Stimulated activated CD4-positive, alpha-beta T cell treated with anti-CD3 and anti-CD28 coated beads, Interleukin-1b, Interleukin-23, amount 100 ng/mL, for 48 hours (primary cell): ENCODE results near the gene RHOBTB3.
A peak's percentile ranks its signal among the peaks of the same experiment; 100 is the strongest.
"Not testable (repeated sequence)": the region's sequence is repeated elsewhere in the genome, so short reads cannot be mapped to it uniquely, and the experiment has no call there.

Source experiments
- DNase-seq: peaks from one replicate; pipeline ENCODE4 v3.0.0-alpha.2; 2020

Gene RHOBTB3

DNA sequence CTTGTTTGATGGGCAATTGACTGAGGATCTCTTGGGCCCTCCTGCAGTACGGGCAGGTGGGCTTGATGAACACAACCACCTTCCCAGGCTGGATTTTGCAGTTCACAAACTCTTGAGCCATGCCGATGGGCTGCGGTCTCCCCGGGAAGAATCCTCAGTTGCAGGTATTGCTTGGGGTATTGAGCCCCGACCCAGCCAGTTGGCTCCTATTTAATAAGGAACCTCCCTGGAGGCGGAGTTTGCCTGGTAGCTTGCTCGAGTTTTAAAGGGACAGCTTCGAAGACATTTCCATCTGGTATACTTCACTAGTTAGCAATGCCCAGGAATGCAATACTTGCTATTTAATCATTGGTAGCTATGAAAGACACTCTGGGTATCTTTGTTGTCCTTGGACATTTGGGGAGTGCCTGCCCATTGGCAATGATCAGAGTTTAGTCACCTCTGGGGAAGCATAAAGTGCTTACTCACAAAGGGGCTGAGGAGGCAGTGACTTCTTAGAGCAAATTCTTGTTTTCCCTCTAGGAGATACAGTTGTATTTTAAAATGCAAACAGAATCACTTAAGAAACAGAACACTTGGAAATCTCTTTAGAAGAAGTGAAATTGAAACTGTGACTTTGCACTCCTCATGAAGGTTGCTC is 91.5 kb downstream of the RHOBTB3 start, which contains the start of gene GLRX:
Gene GLRX (minus strand): TSS at position 185 of the 640 bp plus-strand sequence. CDS start 64 bp downstream, at position 121.
- no peak for DNase-seq

- no peak for DNase-seq
Measured at GRCh38 chr5:95823218-95823737, 92.1 kb downstream of the RHOBTB3 start.

GRCh38 chr5:95823738-95824609 is 92.8 kb downstream of the RHOBTB3 start:
- peak; percentile 58 for DNase-seq

- no peak for DNase-seq
Measured at GRCh38 chr5:95824747-95825146, 93.6 kb downstream of the RHOBTB3 start.

DNA sequence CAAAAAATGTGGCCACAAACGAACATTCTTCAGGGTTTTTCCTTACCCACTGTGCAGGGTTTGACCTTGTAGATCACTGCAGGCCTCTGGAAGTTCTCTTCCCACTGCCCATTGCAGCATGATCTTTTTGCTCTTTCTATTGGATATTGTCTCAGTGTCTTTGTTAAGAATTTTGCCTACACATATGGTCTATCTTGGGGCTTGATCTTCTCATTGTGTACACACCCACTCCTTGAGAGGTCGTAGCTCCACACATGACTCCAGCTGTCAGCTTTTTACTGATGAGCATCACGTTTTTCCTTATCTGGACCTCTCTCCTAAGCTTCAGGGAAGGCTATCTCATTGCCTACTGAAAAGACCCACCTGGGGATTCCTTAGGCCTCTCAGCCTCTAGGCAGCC is 94.4 kb downstream of the RHOBTB3 start:
- DNase-seq, result no peak

DNA sequence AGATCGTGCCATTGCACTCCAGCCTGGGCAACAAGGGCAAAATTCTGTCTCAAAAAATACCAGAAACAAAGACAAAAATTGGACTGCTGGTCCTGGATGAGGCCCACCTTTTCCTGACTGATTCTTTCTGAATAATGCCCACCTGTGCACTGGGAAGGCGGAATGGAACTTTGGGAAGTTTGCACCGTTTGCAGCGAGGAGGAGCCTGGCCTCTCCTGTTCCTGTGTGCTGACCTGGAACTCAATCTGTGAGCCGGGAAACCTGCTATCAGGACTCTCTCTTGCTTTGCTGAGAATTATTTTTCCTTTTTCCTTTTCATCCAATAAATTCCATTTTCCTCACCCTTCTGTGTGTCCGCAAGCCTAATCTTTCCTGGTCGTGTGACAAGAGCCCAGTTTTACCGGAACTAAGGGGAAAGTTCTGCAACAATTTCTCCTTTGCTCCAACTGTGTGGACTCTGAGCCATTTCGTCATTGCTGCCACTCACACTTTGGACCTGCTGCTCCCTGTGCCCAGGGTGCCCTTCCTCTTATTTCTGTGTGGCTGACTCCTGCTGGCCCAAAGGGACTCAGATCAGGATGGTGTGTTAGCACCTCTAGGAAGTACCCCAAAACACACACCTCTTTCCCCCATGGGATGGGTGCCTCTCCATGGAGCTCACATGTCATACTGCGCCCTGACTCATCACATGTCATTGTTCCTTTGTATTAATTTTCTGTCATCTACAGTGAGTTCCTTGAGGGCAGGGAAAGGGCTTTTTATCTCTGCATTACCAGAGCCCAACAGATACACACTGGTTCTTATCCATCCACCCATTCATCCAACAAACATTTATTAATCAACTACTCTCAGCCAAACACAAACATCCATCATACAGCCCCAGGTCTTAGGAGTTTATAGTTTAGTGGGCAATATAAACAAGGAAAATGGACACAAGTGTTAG is 96.1 kb downstream of the RHOBTB3 start:
- no peak for DNase-seq

DNA sequence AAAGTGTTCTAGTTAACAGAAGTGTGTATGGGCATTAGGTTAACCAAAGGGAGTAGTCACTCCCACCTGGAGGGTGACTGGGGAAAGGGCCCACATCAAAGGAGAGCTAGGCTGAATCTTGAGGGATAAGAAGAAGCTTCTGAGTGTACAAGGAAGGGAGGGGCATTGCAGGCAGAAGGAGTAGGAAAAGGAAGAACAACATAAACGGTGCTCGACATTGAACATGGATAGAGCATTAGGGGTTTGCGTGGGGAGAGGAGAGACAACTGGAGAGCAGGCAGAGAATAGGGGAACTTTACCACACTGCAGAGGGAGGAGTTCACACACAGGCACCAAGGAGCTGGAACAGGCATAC is 96.7 kb downstream of the RHOBTB3 start:
- no peak for DNase-seq

GRCh38 chr5:95830226-95830625 is 99.1 kb downstream of the RHOBTB3 start:
- DNase-seq, result no peak

DNA sequence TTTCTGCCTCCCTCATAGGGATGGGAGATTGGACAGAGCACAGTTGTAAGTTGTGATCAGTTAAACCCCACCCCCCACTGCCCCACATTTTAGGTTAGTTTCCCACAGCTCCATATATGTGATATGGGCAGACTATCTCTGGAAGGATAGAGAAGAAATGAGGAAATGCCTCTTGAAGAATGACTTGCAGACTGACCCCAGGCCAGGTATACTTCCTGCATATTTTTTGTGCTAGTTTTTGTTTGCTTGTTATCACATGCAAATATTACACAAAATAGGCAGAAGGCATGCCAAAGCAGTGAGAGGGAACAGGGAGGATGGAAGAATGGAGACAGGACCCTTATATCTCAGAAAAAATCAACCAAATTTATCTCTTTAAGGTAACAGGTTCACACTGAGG is 101.5 kb downstream of the RHOBTB3 start:
- no peak for DNase-seq

DNA sequence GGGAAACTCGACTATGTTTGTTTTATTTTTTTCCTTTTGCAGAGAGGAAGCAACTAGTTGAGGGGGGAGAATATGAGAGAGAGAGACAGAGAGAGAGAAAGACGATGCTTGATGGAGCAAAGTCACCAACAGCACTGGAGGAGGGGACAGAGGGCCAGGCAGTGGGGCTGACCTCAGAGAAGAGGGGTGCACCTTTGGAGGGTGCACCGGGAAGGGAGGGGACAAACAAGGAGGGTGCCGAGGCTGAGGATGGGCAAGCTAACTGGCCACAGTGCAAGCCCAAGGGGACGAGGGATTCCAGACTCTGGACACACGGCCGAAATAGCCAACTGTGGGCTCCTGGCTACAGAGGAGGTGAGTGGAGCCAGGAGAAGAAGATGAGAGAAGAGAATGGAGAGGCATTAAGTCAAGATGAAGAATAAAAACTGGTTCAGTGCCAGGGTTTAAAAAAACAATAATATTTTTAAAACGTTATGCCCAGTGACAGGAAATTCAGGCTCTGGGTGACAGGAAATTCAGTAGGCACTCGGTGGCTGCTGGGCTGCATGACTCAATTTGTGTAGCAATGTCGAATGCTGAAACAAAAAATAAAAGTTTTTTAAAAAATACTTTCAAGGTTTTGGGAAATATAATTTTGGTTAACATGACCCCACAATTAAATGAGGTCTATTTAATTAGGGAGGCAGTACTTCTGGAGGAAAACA is 104.7 kb downstream of the RHOBTB3 start:
- no peak for DNase-seq

DNA sequence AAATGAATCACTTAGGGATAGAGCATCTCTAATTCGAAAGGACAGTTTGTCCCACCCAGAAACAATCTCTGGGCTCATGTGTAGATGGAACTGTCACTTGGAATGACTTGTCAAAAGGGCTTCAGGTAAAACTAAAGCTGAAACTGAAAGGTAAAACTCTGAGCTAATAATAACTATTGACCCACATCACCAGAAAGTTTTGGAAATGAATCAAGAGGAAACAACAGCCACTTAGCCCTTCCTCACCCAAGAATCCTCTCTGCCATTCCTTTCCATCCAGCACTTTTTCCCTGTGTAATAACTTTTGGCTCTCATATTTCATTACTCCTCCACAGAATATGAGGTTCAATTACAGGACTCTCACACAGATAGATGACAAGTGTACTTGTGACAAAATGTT is 105.4 kb downstream of the RHOBTB3 start:
- no peak for DNase-seq

GRCh38 chr5:95836971-95837370 is 105.8 kb downstream of the RHOBTB3 start:
- DNase-seq, result not testable (repeated sequence)

DNA sequence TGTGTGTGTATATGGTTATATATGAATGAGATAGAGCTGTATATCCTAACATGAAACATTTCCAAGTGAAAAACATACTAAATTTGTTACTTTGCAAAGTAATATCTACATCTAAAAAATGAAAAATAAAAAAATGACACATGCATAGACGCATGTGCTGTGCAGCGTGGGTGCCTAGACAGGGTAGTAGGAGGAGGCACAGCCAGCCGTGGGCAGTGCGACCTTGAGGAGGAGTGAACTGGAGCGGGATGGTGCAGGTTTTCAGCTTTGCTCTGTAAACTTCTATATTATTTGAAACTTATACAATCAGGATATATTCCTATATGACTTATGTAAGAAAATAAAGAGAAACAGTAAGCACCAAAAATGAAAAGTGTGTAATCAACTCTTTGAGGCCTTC is 106.4 kb downstream of the RHOBTB3 start:
- DNase-seq, result no peak

GRCh38 chr5:95838001-95838520 is 106.9 kb downstream of the RHOBTB3 start:
- no peak for DNase-seq

DNA sequence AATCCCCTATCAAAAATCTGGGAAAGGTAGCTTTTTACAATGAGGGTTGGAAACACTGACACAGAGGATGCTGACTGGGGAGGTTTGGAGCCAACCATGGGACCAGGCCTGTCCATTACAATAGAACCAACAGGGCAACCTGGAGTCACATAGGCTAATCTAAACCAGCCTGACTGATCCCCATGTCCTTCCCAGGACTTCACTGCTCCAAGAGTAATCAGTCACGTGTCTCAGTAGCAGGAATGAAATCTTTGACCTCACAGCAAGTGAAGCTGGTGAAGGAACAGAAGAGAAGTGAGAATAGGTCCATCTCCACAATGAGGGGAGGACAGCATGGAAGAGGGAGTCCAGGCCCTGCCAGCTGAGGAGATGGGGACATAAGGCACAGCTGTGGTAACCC is 107.4 kb downstream of the RHOBTB3 start:
- no peak for DNase-seq

DNA sequence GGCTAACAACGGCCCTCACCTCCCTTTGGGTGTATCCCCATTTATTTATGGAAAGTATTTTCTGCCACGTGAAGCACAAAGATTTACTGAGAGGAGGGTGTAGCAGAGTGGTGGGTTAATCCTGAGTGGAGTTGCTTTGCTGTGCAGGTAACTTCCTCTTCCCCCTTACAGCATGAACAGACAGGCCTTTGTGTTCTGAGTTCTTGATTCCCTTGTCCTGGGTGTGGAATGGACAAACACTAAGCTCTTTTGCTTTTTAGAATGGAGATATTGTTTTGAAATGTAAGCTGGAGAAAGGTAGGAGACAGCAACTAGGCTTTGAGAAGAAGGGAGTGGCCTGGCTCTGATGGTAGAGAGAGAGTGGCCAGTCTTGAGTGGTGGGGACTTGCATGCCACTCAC is 108.5 kb downstream of the RHOBTB3 start:
- no peak for DNase-seq

DNA sequence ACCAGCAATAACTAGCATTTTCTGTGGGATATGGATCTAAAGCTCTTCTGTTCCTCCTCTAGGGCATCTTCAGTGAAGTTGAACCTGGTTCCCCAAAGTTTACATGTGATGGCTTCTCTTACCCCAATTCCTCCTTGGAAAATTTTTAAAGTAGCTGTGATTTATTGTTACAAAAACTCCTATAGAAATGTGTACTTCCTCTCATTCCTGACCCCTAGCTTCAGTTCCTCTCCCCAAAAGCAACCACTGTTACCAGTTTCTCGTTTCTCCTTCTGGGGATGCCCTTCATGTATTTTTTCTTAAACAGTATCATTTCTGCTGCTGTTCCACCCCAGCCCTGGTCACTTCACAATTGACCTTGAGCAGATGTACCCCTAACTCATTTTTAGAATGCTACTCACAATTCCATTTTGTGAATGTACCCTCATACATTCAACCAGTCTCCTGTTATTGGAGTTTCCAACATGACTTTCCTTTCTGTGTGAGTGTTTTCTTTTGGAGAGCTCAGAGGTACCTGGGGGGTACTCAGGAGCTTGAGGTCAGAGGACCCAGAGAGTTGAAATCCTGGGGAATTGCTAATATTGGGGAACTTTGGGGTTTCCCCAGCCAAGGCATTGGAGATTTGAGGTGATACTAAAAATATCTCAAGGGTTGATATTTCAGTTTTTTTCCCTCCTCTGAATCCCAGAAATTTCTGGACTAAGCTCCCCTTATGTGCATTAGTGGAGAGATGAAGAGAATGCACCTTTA is 110.0 kb downstream of the RHOBTB3 start:
- DNase-seq, result no peak

- DNase-seq, result no peak
Measured at GRCh38 chr5:95841914-95842812, 111.0 kb downstream of the RHOBTB3 start.

- DNase-seq, result peak; percentile 77
Measured at GRCh38 chr5:95842854-95843544, 111.9 kb downstream of the RHOBTB3 start.
